GM21529 (cell line): ENCODE measurements around the gene CYP3A7.
"Not testable (repeated sequence)": the region's sequence is repeated elsewhere in the genome, so short reads cannot be mapped to it uniquely, and the experiment has no call there.

ENCODE experiments used
- ATAC-seq: cut with Tn5 transposase; IDR thresholded peaks from one replicate; pipeline ENCODE4 v1.9.1; 2021; ENCODE audit not compliant: unreplicated experiment

Gene CYP3A7

GRCh38 chr7:99742737-99743394, 7.9 kb upstream of the CYP3A7 start:
- ATAC-seq, result no peak

GRCh38 chr7:99741441-99741795, 6.4 kb upstream of the CYP3A7 start:
- ATAC-seq, result no peak

DNA sequence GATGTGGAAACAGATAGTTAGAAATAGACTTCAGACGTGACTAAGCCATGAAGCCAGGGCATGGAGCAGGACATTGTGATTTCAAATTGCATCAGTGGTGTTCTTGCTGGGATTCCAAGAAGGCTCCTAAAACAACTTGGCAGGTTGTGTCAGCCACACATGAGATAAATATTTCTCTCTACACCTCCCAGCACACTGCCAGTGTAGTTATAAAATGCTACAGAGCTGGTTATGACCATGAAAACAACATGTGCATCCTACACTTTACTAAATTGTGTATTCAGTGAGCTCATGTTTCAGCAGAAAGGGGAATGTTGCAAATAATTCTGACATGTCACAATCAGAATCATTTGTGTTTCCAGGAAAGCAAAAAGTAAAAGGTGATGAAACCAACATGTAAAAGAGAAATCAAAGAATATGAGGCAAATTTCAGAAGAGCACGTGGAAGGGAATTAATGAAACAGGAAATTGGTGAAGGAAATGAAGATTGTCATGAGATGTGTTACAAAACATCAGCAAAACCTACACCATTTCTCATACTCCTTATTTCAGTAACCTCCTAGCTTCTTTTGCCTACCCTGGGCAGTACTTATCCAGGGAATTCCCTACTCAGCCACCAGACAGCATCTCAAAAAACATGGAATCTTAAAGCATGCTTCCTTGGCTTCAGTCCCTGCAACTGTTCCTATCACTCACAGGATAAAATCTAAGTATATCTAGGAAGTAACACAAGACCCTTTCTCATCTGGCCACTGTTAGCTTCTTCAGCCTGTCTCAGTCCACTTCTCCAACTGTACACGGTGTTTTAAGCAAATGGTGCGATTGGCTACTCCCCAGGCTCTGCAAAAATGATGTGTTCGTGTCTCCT, 5.8 kb upstream of the CYP3A7 start:
- ATAC-seq, result no peak

GRCh38 chr7:99739699-99740572, 4.9 kb upstream of the CYP3A7 start:
- no peak for ATAC-seq

DNA sequence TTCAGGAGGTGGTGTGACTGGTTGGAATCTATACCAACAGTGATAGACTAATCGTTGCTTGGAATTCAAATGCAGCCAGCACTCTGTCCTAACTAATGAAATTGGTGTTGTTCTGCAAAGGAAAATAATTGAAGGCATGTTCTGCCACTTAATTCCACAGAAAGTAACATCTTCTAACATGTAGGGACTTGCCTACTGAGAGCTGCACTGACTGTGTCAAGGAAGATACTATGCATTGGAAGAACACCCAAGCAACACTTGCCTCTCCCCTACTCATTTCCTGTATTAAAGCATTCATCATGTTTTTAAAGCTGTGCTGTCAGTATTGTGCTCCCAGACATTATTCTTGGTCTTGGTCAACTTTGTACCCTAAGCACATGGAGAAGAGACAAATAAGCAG, 2.7 kb upstream of the CYP3A7 start:
- no peak for ATAC-seq

DNA sequence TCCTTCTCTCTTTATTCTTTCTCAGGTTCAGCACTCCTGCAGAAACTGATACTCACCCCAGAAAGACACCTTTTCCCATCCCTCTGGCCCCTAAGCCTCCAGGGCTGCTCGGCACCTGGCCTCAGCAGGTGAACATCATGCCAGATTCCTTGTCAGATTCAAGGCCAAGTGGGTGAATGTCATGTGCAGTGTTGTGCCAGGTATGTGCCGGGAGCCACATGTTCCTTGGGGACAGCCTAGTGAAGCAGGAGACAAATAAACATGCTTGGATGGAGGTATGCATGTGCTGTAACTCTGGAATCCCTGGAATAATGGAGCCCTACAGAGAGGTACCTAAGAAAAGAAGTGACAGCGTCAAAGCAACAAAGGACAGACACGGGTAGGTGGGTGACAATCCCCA, 1.7 kb upstream of the CYP3A7 start:
- not testable (repeated sequence) for ATAC-seq

GRCh38 chr7:99733448-99733847, 1.5 kb downstream of the CYP3A7 start:
- no peak for ATAC-seq

DNA sequence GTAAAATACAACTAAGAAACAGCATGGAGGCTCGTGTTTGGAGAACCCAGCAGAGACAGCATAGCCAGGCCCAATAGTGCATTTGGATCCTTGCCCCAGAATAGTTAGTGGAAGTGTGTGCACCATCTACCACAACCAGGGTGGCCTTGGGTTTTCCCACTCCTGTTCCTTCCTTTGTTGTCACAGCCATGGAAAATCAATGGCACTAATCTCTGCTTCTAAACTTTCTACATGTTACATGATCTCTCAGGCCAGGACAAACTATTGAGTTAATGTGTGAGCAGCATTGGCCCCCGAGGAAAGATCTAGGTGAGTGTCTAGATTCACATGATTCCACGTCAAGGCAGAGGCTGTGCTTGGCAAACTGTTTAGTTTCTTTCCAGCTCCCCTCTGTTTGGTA, 2.0 kb downstream of the CYP3A7 start:
- ATAC-seq, result no peak

GRCh38 chr7:99731638-99732374, 3.2 kb downstream of the CYP3A7 start:
- ATAC-seq, result no peak

- no peak for ATAC-seq
These were observed 4.0 kb downstream of the CYP3A7 start for GRCh38 chr7:99730992-99731391.

- ATAC-seq, result no peak
These were observed 4.7 kb downstream of the CYP3A7 start for GRCh38 chr7:99730238-99730810.

DNA sequence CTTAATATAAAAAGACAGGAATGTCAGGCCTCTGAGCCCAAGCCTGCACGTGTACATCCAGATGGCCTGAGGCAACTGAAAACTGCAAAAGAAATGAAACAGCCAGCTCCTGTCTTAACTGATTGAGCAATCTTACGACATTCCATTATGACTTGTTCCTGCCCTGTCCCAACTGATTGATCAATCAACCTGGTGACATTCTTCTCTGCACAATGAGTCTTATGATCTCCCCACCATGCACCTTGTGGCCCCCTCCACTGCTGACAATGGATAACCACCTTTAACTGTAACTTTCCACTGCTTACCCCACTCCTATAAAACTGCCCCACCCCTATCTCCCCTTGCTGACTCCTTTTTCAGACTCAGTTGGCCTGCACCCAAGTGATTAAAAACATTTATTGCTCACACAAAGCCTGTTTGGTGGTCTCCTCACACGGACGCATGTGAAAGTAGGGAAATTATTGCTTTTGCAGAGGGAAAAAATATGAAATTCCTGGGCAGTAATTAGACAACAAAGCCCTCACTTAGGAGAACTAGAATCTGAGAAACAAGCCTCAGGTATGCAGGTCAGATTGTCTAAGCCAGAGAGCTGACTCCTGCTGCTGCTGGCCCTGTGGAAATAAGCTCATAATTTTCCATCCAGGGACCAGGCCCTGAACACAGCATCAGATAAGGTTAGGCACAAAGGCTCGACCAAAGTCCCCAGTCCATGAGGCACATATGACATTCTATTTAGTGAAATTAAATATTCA, 5.3 kb downstream of the CYP3A7 start:
- ATAC-seq, result no peak

GRCh38 chr7:99728615-99729014, 6.4 kb downstream of the CYP3A7 start:
- ATAC-seq, result no peak

- not testable (repeated sequence) for ATAC-seq
These were observed 11.8 kb downstream of the CYP3A7 start for GRCh38 chr7:99723201-99723600.

- no peak for ATAC-seq
These were observed 14.0 kb downstream of the CYP3A7 start for GRCh38 chr7:99720800-99721595.

DNA sequence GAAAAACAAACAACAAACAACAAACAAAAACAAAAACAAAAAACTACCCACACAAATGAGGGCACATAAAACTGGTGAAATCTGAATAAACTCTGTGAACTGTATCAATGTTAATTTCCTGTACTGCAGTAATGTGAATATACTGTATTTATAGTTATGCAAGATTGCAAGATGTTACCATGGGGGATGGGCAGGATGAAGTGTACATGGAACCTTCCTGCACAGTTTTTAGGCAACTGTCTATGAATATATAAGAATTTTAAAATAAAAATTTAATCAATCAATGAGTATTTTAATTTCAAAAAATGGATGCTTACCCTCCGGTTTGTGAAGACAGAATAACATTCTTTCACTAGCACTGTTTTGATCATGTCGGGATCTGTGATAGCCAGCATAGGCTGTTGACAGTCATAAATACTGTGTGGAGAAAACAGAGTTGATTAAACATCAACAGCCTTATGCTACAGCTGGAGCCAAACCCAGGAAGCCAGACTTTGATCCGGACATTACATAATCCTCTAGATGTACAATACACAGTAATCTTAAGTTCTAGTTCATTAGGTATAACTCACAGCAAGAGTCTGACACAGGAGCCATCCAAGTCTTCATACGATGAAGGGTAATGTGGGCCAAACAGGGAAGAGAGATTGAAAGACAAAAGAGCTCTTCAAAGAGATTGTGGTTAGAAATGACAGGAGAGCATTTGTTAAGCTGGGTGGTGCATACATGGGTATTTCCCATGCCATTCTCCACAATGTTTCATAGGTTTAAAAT, 14.8 kb downstream of the CYP3A7 start:
- ATAC-seq, result no peak

GRCh38 chr7:99713995-99714570, 20.9 kb downstream of the CYP3A7 start:
- no peak for ATAC-seq
